Occipital lobe (tissue), 2 donors: ENCODE measurements around the gene WDR75. TPM values are rescaled to one million over a fixed set of nuclear protein-coding genes. Genes with fewer than 3 reads are reported as not detected.

Experiments used
- DNase-seq: peaks from one replicate; lab custom pipeline; 2025; lab: John Stamatoyannopoulos, UW
- total RNA-seq: library from RNA; depleted of rRNA; stranded (reverse); fragments of >200 nt; gene quantifications from one replicate; pipeline ENCODE4 v1.2.3, GENCODE V29; 2014

Gene WDR75
- total RNA-seq, 1 donor from 2014 or later = 91.9 TPM

GRCh38 chr2:189499137-189499536 lies 57.9 kb downstream of the WDR75 start:
- DNase-seq = no peak

DNA sequence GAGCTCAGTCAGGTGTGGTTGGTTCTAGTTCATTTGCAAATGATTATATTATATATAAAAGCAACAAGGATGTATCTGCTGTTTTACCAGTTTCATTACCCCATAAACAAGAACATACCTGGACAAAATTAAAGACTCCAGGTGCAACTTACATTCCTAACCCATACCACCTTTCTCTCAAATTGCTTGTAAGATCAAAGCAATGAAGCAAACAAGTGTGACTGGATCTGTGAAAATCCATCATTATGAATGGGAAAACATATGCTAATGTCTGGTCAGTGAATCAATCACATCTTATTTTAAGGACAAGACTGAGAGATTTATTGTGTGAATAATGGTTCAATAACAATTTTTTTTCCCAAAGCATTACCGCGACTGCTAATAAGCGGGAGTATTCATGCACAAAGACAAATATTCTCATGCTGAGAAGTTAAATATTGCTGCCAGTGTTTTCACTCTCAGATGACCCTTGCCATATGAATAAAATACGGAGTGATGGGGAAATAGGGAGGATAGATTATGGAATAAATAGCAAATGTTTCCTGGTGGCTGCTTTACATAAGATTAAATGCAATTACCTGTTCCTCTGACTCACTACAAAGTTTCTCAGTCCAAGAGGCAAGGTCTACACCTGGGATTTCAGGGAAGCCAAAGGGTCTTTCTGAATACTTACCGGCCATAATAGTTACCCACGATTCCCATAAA lies 59.3 kb downstream of the WDR75 start:
- no peak for DNase-seq

- no peak for DNase-seq
Observed at GRCh38 chr2:189501487-189501886, 60.2 kb downstream of the WDR75 start.

GRCh38 chr2:189502714-189503113 lies 61.4 kb downstream of the WDR75 start:
- no peak for DNase-seq

DNA sequence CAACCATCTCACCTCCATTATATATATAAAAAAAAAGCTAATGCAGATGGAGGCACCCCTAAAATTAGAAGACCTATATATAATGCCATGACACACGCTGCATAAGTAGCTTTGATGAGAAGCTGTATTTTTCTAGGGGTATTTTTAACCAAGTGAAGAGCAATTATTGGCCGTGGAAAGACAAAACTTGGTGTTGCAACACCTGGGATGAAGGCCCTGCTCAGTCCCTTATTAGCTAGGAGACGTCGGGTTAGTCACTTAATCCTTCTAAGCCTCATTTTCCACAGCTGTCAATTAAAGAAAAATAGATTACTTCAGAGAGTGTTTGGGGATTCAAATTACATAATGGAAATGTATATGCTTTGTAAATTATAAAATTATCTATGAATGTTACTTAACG lies 63.0 kb downstream of the WDR75 start:
- DNase-seq = no peak

- DNase-seq = no peak
Observed at GRCh38 chr2:189505492-189505891, 64.2 kb downstream of the WDR75 start.

DNA sequence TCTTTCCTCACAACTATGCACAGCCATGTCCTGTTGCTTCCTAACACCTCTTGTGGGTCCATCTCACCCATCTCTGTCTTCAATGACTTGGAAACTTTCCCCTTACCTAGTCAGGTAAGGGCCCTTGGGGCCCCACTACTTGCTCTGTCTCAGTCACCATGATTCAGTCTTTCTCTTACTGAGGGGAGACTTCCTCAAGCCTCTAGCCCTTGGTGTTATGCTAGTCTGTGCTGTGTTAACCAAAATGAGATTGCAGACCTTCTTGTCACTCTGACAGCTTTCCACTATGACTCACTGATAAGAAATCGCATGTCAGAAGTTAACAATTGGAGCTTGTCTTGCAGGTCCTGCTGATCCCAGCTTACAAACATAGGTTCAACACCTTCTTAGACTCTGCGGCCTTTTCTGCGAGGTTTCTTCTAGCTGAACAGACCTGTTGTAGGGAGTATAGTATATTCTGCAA lies 65.3 kb downstream of the WDR75 start:
- DNase-seq = no peak

DNA sequence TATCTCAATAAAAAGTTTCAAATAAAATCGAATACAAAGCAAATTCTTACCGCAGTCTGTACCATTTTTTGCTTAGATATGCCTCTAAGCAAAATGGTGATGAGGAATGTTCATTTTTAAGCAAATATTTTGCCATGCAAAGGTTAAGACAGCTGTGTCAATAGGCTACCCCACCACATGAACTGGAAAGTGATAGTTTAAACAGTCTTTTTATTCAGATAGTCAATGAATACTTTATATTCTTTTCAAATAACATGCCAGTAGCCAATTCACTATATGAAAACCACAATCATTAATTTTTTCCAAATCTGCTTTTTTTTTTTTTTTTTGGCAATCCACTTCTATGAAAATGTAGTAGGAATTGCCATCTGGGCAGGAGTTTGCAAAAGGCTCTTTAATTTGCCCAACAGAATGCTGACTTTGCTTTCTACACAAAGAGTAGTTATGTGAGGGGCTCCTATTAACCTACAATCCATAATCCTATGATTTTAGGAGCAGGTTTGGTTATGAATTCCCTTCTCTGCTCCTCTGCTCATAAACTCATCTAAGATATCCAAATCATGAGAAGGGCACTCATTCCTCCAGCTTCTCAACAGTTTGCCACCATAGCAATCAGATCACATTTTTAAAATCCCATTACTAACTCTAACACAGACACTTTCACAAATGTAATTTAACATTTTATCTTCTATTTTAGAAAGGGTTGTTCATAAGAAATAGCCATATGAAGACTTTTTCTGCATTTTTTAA lies 70.1 kb downstream of the WDR75 start:
- DNase-seq = no peak

DNA sequence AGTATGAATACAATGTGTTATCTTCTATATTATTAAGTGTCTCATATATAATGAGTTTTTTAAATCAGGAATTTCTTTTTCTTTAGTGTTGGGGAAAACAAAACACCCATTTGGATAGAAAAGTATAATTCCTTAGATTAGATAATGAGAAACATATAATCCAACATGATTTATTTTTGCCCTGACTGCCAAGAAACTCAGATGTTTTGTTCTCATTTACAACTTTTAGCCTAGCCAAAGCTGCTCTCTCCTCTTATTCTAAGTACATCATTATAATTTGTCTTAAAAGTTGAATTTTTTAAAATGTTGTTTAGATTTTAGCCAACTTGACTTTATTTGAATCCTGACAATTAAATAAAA lies 70.7 kb downstream of the WDR75 start:
- DNase-seq = no peak

DNA sequence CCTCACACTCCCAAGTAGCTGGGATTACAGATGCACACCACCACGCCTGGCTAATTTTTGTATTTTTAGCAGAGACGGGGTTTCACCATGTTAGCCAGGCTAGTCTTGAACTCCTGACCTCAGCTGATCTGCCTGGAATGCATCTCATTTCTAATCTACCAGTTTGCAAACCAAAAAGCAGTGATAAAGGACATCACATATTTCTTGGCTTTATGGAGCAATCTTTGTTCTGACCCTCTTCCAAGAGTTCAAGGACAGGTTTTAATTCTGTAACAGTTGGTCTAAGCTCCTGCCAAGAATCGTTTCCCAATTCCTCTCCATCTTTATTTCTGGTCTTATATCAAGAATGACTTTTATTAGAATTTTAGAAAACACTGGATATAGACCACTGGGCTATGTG lies 71.6 kb downstream of the WDR75 start:
- DNase-seq = no peak

DNA sequence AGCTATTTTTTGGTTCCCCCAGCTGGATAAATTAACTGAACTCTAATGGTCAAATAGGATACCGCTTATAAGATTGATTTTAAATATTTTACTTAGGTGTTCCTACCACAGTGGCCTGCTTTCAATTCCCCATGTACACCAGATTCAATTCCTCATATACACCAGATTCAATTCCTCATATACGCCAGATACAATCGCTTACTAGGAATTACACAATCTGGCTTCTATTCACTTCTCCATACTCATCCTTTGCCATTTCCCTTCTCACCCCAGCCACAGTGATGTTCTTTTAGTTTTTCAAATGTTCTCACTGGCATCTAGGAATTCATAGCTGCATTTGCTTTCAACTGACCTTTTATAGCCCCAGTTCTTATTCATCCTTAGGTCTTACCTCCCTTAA lies 72.8 kb downstream of the WDR75 start:
- no peak for DNase-seq

DNA sequence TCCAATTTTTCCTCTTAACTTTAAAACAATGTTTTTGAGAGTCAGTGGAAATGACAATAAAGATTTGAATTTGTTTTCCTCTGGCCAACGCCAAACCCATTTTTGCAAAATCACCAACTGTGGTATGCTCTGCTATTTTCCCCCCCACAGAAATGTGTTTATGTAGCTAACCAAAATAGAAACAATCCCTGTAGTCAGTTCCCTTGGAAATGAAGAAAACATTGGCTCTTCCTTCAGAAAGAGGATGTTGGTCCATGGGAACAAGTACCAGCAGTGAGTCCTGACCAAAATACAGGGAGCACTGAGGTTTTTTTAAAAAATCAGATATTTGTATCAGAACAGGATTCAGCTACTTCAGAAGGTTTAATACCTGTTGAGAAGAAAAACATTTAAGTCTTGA lies 74.0 kb downstream of the WDR75 start:
- no peak for DNase-seq

- DNase-seq = no peak
Observed at GRCh38 chr2:189516546-189516945, 75.3 kb downstream of the WDR75 start.

DNA sequence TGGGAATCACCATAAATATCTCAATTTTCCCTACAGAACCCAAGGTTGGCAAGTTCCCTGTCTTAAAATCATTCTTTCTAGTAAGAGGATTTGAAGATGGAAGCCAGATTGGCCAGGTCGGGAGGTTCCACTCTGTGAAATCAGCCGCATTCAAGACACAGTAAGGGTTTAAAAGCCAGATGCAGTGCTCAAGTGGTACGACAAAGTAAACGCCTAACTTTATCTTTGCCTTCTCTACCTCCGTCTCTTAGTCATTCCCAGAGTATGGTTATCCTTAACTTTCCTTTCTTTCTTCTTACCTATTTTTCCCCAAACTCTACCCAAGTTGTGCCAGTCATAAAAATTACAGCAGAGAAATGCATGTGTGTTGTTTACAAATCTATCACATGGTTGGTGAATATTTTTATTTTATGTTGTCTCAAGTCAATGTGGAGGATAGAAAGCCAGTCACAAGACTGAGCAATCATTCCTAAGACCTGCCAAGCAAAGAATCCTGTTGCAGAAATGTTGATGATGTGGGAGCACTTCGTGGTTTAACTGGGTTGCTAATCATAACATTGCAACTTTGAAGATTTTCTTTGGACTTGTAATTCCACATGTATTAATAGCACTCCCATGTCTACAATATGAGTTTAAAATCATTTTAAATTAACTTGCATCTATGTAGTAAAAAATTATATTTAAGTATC lies 76.7 kb downstream of the WDR75 start:
- no peak for DNase-seq

DNA sequence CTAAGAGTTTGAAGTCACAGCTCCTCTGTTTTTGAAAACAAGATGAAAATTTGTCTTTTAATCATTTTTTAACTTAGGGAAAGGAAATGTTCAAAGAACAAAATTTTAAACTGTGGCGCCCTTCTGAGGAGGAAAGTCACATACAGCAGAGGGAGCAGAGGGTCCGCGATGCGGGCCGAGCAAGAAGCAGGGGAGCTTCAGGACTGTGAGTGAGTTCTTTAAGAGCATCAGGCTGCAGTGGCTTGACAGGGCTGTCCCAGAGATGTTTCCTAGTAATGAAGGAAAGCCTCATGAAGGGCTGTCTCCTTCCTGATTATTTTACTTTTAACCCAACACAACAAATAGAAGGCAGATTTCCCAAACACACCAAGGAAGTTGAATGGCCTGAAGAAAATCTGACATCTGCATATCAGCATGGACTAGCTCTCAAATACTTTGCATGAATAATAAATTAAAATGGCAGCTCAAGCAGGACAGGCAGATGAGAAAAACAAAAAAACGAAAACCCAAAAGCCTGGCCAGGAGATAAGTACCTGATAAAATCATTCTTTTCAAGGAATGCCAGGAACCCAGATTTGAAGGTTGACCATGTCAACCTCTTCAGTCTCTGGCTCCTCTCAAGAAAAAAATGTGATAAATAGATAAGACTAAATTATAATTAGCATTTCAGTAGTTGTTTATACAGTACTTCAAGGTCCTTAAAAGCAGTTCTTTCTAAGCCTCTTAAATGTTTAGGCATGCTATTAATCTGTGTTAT lies 78.5 kb downstream of the WDR75 start:
- DNase-seq = no peak

DNA sequence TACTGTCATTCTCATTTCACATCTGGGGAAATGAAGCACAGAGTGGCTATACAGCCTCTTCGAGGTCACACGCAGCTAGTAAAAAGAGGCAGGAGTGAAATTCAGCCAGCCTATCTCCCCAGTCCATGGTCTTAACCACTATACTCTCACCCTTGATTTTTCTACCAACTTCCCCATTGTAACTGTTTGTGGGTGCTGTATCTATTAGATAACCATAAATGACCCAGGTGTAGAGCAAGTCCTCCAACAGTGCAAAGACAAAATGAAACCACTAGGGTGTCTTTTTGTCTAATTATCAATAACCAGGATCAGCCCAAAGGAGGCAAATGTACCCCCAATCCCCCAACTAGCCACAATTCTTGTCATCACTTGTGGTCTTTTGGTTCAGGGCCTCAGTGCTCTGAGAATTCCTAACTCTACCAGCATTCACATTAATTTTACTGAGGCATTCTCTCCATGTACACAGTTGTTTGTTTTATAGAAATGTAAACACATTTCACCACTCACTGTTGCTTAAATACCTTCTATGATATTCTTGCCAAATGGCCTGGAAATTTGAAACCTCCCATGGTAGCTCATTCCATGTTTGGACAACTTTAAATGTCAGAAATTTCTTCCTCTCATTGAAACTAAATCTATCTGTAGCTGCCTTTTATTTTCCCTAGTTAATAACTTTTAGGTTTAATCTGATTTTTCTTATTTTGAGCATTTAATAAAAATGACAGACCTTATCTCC lies 80.6 kb downstream of the WDR75 start:
- no peak for DNase-seq

DNA sequence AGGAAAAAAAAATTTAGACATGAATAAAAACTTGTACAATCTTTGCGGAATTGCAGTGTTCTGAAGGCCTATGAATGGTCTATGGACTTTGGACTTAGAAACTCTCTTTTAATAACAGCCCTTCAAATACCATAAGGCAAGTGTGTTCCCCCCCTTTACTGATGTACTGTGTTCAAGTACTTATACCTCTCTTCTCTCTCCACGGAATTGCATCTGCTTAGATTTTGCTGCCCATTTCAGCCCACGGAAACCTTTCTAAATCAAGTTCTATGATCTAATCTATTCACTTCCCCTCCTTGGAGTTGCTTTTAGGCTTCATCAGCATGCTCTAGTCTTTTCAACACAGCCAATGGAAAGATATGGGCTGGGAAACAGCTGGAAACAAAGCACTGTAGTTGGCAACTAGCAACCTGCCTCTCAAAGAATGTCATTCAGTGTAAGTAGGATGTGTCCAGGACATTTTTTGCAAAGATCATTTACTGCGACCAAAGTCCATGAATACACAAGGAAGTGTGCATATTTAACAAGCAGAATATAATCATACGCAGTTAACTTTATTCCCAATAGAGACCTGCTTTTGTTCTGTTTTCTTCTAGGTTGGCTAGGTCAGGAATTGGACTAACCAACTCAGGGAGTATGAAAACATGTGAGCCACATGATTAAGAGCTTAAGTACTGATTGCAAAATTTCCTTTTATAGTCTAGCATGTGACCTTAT lies 81.3 kb downstream of the WDR75 start:
- no peak for DNase-seq

DNA sequence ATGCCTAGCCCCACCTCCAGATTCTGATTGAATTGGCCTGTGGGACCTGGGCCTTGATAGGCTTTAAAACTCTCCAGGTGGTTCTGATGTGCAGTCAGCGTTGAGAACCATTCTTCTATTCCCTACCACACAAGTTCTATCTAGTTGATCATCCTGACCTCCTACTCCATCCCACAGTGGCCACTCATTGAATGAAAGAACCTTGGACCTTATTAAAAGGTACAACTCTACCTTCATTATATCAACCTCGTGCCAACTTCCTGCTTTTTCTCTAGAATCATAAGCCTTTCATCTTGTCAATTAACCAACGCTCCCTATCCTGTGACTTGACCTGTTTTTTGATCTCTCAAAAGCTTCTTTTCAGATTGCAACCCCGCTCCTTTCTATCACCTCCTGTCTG lies 83.5 kb downstream of the WDR75 start:
- no peak for DNase-seq
